Measurements from ENCODE around the gene CREB5.
A peak's percentile ranks its signal among the peaks of the same experiment; 100 is the strongest.

CREB5 gene

DNA sequence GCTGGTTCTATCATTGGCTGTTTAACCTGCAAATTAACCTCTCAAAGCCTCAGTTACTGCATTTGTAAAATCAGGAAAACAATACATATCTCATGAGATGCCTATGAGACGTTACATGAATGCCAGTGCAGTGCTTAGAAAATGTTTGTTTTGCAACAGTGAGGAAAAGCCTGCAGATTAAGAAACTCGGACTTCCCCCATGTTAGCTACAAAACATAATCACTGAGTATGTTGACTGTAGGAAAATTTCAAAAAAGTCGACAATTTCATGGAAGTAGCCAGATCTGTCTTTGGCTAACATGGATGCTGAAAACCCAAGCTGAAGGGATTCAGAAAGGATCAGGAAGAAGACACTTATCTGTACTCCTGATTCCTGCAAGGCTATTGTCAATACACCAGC lies 424.4 kb downstream of the CREB5 start:
- DNase-seq, result no peak

DNA sequence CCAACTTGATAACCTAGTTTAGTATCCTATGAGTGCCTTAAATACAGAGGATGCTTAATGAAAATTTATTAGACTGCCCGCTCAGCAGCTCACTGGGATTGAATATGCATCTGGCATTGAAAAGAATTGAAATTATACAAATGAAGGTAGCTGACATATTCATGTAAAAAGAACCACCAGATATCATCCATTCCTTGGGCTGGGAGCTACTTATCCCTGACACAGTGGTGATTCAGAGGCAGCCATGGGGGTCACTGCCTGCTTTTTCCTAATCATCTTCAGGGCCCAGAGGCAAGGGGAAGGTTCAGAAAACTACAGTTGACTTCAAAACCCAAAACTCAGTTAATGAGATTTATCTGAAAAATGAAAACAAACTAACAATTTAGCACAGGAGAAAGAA lies 424.9 kb downstream of the CREB5 start:
- DNase-seq, result no peak

- peak; percentile 21 for DNase-seq
Observed at GRCh38 chr7:28840592-28840995, 428.3 kb downstream of the CREB5 start.

DNA sequence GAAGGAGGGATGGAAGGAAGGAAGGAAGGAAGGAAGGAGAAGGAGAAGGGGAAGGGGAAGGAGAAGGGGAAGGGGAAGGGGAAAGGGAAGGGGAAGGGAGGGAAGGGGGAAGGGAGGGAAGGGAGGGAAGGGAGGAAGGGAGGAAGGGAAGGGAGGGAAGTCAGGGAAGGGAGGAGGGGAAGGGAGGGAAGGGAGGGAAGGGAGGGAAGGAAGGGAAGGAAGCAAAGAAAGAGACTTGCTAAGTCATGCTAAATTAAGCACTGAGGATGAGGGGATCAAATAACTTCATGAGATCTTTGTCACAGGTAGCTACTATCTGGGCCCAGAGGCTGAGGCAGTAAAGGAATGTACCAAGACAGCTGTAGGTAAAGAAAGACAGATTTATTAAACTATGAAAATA lies 429.4 kb downstream of the CREB5 start:
- no peak for DNase-seq

GRCh38 chr7:28842769-28843295 lies 430.5 kb downstream of the CREB5 start:
- DNase-seq, result no peak

- no peak for DNase-seq
Observed at GRCh38 chr7:28845106-28845505, 432.8 kb downstream of the CREB5 start.

DNA sequence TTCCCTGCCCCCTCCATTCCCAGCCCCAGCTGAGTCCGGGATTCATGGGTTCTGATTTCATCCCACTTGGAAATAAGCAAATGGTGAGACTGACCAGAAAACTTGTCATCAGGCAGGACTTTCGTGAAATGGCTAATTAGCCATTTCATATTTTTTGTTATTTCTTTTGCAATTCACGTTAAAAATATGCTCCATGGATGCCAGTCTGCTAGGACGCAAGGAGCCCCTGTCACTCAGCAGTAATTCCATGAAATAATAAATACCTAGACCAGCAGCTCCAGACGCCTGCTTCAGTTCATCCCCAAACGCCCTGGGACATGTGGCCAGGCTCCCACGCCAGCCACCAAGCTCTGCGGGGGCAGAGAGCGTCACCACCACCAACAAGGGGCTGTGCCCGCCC lies 434.9 kb downstream of the CREB5 start:
- DNase-seq, result no peak

GRCh38 chr7:28847681-28848080 lies 435.4 kb downstream of the CREB5 start:
- DNase-seq, result no peak

DNA sequence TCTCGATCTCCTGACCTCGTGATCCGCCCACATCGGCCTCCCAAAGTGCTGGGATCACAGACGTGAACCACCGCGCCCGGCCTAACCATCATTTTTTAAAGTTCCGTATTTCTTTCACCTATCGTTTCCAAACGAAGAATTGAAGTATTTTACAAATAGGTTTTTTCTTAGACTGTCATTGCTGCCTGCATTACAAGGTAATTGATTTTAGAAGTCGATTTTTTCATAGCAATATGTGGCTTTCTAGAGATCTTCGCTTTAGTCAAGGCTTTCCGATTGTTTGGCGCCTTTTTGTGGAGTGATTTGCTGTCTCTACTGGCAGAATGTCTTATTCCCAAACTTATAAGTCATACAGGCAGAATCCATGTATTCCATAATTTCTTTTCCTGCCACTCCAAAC lies 436.6 kb downstream of the CREB5 start:
- no peak for DNase-seq

DNA sequence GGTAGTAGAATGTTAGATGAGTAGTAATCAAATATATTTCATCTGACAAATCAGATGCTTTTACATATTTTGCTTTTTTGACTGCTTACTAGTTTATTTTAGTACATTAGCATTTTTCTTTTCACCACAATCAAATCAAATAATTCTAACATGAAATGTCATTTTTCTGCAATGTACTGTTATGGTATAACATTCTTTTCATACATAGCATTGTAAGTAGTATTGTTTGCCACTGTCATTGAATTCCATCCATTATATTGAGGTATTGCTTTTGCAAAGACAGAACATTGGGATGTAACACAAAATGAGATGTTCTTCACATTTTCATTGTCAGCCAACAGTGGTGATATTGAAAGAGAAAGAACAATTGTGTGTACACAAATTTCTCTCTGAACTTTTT lies 438.4 kb downstream of the CREB5 start:
- DNase-seq, result no peak

DNA sequence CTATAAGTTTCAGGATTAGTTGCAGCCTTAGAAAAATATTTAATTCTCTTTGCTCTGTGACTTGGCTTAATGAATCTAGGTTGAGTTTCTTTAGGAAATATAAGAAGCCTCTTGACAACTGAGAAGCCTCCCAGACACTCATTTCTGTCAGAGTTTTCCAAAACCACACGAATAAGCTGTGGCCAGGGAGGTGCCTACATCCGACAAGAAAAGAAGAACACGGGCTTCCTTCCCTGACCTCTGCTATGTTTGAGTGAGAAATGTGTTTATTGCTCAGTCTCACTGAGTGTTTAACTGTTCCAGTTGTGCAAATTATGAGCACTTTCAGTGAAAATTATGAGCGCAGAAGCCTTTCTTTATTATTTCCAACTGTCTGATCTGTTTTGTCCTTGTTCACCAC lies 440.8 kb downstream of the CREB5 start:
- peak; percentile 38 for DNase-seq

- DNase-seq, result peak; percentile 83
Observed at GRCh38 chr7:28853834-28854749, 441.8 kb downstream of the CREB5 start.

- no peak for DNase-seq
Observed at GRCh38 chr7:28854750-28855074, 442.4 kb downstream of the CREB5 start.

DNA sequence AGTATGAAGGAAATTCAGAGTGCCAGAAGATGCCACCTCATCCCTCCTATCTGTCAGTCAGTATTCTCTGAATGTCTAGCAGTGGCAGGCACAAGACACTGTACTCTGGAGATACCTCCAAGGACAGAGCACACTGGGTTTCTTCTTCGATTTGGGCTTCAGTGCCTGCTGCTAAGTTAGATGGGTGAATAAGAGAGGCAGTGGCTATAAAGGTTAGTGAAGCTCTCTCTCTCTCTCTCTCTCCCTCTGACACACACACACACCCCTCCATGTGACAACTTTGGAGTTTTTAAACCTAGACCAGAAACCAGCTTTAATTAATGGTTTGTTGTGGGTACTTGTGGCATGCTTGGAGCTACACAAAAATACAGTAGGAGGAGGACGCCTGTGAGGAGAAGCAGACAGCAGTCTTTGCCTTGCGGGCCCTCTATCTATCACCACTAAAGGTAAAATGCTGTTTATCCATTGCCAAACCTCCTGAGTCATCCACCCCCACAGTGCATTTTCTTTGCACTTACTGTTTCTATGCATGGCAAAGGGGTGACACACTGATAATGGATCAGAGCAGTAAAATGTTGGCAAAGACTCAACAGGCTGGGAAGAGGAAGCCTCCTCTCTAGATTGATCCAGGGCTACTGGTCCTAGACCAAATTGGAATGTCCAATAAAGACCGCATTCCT lies 443.4 kb downstream of the CREB5 start:
- DNase-seq, result no peak

GRCh38 chr7:28856656-28857055 lies 444.3 kb downstream of the CREB5 start:
- no peak for DNase-seq

DNA sequence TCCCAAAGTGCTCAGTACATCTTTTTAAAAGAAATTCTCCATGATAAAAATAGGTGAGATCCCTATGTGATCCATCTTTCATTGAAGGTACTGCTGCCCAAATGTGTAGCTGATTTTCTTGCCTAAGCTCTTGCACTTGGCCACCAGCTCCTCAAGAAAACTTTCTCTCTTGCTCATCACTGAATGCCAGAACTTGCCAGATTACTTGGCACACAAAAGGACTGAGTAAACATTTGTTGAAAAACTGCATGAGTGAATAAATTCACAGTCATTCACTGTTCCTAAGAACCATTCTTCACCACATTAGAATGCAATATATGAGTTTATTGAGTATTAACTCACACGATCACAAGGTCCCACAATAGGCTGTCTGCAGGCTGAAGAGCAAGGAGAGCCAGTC lies 445.9 kb downstream of the CREB5 start:
- DNase-seq, result no peak

DNA sequence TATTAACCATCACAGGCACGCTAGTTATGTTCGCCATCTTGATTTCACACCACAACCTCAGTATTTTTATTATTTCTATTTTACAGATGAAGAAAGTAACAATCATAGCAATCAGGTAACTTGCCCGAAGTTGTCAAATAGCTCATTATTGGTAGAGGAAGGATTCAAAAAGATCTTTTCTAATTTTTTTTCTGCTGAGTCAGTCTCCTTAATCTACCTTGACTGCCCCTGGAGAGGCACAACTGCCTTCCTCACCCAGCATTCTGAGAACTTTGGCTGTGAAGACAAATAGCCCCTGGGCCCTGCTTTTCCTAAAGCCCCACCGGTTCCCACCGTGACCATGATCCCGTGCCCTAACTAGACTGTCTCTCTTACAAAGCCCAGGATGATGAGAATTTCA lies 446.6 kb downstream of the CREB5 start:
- no peak for DNase-seq

GRCh38 chr7:28861825-28862224 lies 449.5 kb downstream of the CREB5 start:
- DNase-seq, result no peak

DNA sequence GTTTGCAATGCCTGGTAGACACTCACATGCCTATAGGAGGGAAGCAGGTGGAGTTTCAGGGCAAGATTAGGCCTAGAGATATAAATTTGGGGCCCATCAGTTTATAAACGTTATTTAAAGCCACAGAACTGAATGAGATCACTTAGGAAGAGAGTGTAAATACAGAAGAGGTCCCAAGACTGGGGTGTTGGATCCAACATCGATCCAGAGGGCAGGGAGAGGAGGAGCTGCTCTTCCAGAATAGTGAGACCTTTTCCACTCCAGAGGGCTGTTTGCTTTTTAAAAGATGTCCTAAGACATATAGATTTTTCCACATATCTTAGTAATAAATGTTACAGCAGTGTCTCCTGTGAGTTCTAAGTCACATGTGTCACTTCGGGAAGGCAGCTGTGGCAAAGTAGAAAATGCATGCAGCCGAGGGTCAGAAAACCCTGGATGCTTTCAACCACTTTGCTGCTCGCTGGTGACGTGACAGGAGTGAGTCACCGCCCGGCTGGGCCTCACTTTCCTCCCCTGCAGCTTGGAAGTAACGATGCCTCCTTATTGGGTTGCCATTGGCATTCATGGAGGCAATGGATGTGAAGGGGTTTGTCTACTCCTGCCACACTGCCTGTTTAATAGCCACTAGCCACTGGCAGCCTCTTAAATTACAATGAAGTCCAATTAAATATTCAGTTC lies 450.4 kb downstream of the CREB5 start:
- no peak for DNase-seq

DNA sequence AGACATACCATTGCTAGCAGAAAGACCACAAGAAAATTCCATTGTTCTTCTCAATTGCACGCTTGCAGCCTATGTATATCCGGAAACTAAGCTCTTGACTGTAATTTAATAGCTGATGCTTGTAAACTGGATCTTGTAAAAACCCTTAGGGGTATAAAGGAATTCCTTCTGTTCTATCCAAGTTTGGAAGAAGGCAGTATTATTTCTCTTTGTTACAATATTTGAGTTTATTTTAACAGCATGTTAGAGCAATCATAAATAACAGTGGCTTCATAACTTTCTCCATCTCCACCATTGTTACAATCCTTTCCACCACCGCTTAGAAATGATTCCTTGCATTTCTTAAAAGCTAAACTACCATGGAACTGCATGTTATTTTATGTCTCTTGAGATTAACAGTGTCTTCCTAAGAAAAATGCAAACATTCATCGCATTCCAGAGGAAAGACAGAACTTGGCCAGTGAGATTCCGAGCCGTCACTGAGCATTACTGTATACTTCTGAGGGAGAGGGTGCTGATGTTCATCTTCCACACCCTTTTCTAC lies 453.4 kb downstream of the CREB5 start:
- DNase-seq, result no peak

DNA sequence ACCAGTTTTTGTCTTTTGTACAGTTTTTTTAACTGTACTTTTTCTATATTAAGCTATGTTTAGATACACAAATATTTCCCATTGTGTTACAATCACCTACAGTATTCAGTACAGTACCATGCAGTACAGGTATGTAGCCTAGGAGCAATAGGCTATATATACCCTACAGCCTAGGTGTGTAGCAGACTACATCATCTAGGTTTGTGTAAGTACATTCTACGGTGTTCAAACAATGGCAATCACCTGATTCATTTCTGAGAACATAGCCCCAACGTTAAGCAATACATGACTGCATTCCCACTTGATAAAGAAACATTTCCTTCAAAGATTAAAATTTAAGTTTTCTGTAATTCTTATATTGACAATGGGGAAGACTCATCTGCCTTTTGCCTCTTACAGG lies 456.4 kb downstream of the CREB5 start:
- no peak for DNase-seq

DNA sequence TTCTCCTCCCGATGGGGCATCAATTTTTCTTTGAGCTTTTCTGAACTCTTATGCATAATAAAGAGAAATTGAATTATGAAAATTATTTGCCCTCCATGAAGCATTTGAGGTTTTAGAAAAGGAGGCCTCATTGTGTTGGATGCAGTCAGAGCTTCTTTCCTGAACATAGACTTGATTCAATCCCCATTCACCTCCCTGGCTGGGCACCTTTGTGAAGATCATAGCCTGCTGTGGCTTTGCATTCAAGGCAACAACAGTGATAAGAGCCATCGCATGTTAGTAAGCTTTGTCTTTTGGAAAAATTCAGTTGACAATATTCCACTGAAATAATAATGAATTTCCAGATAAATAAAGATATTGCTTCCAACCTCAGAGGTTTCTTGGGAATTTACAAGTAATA lies 458.8 kb downstream of the CREB5 start:
- no peak for DNase-seq

- no peak for DNase-seq
Observed at GRCh38 chr7:28871631-28872030, 459.3 kb downstream of the CREB5 start.

DNA sequence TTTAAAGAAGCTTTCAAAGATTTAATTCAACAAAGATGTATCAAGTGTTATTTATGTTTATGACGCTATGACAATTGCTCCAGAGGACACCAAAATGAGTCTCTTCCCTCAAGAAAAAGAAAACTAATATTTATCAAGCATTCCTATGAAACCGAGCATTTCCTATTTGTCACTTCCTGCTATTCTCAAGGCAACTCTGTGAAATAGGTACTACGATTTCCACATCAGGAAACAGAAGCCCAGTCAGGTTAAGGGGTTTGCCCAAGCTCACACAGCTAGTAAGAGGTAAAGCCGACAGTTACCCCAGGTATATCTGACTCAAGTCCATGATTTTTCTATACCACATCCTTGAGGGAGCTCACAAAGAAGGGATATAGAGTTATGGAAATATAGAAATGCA lies 459.9 kb downstream of the CREB5 start:
- DNase-seq, result no peak
